K562 (cell line): ENCODE measurements around the gene NBEAL2.

Experiments used
- EZH2 ChIP-seq: IDR thresholded peaks from 2 replicates; pipeline ENCODE4 v1.6.1; 2012; ENCODE audit warnings: low read depth, mild to moderate bottlenecking, inconsistent platforms, low read length, borderline replicate concordance
- FIP1L1 ChIP-seq: fragments of 200-400 bp; formaldehyde crosslinking; IDR thresholded peaks from 2 replicates; pipeline ENCODE4 v1.6.1; 2018; ENCODE audit warnings: mild to moderate bottlenecking, low read depth, low read length; ENCODE audit not compliant: poor library complexity, severe bottlenecking
- POLR2A ChIP-seq: fragments of 450-650 bp; conservative IDR thresholded peaks from 2 replicates; pipeline ENCODE4 v1.6.1; 2016
- POLR2AphosphoS5 ChIP-seq: IDR thresholded peaks from 2 replicates; pipeline ENCODE4 v1.6.1; 2011; ENCODE audit warnings: mild to moderate bottlenecking, low read depth, low read length, moderate library complexity; ENCODE audit not compliant: control insufficient read depth, insufficient read depth
- SP1 ChIP-seq: sonication (generic); formaldehyde crosslinking; IDR thresholded peaks from 2 replicates; pipeline ENCODE4 v1.8.1; 2022; ENCODE audit warnings: mild to moderate bottlenecking, missing genetic modification reagents
- SREBF2 ChIP-seq: sonication (generic); formaldehyde crosslinking; IDR thresholded peaks from 2 replicates; pipeline ENCODE4 v1.4.0; 2020; ENCODE audit warnings: mild to moderate bottlenecking, missing genetic modification reagents
- TAF1 ChIP-seq: IDR thresholded peaks from 2 replicates; pipeline ENCODE4 v1.6.1; 2011; ENCODE audit warnings: mild to moderate bottlenecking, low read length, moderate library complexity; ENCODE audit not compliant: insufficient read depth, control insufficient read depth, severe bottlenecking; ENCODE audit errors: extremely low read depth
- ZNF232 ChIP-seq: sonication (generic); formaldehyde crosslinking; IDR thresholded peaks from 2 replicates; pipeline ENCODE4 v1.8.0; 2022; ENCODE audit warnings: mild to moderate bottlenecking, missing genetic modification reagents
- ZNF263 ChIP-seq: sonication (generic); formaldehyde crosslinking; IDR thresholded peaks from 2 replicates; pipeline ENCODE4 v1.8.0; 2022; ENCODE audit warnings: mild to moderate bottlenecking, missing genetic modification reagents, borderline replicate concordance
- ZNF431 ChIP-seq: sonication (generic); formaldehyde crosslinking; IDR thresholded peaks from 2 replicates; pipeline ENCODE4 v1.8.0; 2022; ENCODE audit warnings: mild to moderate bottlenecking, missing genetic modification reagents
- TF ChIP-seq, protein P1 (sequence below): fragments of 450-650 bp; IDR thresholded peaks from 2 replicates; pipeline ENCODE4 v1.6.1; 2016; ENCODE audit warnings: missing biosample characterization, missing genetic modification characterization
- TF ChIP-seq, protein P2 (sequence below): IDR thresholded peaks from 2 replicates; pipeline ENCODE4 v1.6.1; 2011; ENCODE audit not compliant: insufficient read length; ENCODE audit errors: extremely low read depth
- TF ChIP-seq, protein P3 (sequence below): fragments of 450-650 bp; IDR thresholded peaks from 2 replicates; pipeline ENCODE4 v1.6.1; 2016; ENCODE audit warnings: low read depth

DNA sequence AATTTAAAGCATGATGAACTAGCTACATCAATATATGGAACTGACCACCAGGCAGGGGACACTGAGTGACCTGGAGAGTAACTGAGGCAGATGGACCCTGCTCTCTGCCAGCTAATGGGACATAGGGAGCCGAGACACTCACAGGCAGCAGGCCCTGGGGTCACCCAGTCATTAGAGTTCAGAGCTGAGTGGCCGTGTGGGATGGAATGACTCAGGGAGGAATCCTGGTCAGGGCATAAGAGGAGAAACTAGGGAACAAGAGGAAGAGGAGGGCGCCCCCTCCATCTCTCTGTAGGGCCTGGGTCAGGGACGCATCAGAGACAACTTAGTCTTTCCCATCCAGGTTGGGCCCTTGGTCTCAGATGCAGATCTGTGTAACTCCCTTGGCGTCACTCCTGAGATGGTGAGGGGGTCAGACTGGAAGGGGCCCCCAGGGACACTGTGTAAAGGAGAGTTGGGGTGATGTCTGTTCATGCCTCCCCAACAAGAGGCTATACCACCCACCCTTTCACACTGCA is 42.7 kb upstream of the NBEAL2 start:
- TF ChIP-seq POLR2AphosphoS5 (no peak), ZNF431 (CRISPR knock-in tag) (no peak), POLR2A (no peak), TAF1 (no peak), SP1 (CRISPR knock-in tag) (no peak), SREBF2 (no peak), ZNF232 (CRISPR knock-in tag) (no peak), FIP1L1 (no peak), EZH2 (no peak), ZNF263 (CRISPR knock-in tag) (no peak)
- TF ChIP-seq, protein P1, sequence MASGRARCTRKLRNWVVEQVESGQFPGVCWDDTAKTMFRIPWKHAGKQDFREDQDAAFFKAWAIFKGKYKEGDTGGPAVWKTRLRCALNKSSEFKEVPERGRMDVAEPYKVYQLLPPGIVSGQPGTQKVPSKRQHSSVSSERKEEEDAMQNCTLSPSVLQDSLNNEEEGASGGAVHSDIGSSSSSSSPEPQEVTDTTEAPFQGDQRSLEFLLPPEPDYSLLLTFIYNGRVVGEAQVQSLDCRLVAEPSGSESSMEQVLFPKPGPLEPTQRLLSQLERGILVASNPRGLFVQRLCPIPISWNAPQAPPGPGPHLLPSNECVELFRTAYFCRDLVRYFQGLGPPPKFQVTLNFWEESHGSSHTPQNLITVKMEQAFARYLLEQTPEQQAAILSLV (tag), result no peak
- TF ChIP-seq, protein P2, sequence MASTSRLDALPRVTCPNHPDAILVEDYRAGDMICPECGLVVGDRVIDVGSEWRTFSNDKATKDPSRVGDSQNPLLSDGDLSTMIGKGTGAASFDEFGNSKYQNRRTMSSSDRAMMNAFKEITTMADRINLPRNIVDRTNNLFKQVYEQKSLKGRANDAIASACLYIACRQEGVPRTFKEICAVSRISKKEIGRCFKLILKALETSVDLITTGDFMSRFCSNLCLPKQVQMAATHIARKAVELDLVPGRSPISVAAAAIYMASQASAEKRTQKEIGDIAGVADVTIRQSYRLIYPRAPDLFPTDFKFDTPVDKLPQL, result no peak
- TF ChIP-seq, protein P3, sequence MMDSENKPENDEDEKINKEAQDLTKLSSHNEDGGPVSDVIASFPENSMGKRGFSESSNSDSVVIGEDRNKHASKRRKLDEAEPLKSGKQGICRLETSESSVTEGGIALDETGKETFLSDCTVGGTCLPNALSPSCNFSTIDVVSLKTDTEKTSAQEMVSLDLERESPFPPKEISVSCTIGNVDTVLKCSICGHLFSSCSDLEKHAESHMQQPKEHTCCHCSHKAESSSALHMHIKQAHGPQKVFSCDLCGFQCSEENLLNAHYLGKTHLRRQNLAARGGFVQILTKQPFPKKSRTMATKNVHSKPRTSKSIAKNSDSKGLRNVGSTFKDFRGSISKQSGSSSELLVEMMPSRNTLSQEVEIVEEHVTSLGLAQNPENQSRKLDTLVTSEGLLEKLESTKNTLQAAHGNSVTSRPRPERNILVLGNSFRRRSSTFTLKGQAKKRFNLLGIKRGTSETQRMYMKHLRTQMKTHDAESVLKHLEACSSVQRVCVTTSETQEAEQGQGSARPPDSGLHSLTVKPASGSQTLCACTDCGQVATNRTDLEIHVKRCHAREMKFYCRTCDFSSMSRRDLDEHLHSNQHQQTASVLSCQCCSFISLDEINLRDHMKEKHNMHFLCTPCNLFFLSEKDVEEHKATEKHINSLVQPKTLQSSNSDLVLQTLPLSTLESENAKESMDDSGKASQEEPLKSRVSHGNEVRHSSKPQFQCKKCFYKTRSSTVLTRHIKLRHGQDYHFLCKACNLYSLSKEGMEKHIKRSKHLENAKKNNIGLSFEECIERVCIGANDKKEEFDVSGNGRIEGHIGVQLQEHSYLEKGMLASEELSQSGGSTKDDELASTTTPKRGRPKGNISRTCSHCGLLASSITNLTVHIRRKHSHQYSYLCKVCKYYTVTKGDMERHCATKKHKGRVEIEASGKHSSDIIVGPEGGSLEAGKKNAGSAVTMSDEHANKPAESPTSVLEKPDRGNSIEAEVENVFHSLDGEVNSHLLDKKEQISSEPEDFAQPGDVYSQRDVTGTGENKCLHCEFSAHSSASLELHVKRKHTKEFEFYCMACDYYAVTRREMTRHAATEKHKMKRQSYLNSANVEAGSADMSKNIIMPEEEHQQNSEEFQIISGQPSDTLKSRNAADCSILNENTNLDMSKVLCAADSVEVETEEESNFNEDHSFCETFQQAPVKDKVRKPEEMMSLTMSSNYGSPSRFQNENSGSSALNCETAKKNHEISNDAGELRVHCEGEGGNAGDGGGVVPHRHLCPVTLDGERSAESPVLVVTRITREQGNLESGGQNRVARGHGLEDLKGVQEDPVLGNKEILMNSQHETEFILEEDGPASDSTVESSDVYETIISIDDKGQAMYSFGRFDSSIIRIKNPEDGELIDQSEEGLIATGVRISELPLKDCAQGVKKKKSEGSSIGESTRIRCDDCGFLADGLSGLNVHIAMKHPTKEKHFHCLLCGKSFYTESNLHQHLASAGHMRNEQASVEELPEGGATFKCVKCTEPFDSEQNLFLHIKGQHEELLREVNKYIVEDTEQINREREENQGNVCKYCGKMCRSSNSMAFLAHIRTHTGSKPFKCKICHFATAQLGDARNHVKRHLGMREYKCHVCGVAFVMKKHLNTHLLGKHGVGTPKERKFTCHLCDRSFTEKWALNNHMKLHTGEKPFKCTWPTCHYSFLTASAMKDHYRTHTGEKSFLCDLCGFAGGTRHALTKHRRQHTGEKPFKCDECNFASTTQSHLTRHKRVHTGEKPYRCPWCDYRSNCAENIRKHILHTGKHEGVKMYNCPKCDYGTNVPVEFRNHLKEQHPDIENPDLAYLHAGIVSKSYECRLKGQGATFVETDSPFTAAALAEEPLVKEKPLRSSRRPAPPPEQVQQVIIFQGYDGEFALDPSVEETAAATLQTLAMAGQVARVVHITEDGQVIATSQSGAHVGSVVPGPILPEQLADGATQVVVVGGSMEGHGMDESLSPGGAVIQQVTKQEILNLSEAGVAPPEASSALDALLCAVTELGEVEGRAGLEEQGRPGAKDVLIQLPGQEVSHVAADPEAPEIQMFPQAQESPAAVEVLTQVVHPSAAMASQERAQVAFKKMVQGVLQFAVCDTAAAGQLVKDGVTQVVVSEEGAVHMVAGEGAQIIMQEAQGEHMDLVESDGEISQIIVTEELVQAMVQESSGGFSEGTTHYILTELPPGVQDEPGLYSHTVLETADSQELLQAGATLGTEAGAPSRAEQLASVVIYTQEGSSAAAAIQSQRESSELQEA, result no peak
